Measurements from ENCODE around the gene NINL. TPM values are rescaled to one million over a fixed set of nuclear protein-coding genes. Genes with fewer than 3 reads are reported as not detected.

NINL gene
- polyA plus RNA-seq, 1 of the 3 experiments (the other 2 are of a cell fraction) = 22.5 TPM

DNA sequence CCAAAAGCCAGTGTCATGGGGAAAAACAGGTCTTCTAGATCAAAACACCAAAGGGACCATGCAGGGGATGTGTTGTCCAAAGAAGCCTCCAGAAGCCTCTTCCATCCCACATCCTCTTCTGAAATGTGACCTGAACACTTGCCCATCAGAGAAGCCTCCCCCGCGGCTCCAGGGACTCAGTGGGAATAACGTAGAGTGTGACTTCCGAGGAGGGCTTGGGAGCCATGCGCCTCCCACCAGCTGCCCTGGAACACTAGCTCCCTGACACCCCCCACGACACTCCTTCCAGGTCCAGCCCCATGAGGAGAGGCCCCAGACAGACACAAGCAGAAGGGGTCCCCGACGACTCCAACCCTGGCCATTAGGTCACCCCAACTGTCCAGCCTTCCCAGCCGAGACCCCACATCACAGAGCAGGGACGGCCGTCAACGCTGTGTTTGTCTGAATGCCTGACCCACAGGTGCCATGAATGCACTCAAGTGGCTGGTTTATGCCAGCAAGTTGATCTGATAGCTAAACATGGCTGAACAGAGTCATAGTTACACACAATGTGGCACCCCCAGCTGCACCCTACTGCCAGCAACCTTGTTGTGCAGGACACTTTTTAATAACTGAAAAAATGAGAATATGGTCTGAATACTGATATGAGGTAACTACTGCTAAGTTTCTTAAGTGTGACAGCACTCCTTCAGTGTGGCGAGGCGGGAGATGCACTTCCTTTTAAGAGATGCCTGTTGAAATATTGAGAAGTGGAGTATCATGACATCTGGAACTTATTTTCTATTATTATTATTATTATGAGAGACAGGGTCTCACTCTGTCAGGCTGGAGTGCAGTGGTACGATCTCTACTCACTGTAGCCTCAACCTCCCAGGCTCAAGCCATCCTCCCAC is 119.8 kb downstream of the NINL start:
- POLR2A ChIA-PET = no interaction called here
- CTCF ChIA-PET = interaction anchor here (1.6 kb wide), 1 partner anchor 109 kb away, joined by 3 read pairs; no protein-coding TSS in a partner anchor
- H3K9ac ChIP-seq = no peak overlapping the region

DNA sequence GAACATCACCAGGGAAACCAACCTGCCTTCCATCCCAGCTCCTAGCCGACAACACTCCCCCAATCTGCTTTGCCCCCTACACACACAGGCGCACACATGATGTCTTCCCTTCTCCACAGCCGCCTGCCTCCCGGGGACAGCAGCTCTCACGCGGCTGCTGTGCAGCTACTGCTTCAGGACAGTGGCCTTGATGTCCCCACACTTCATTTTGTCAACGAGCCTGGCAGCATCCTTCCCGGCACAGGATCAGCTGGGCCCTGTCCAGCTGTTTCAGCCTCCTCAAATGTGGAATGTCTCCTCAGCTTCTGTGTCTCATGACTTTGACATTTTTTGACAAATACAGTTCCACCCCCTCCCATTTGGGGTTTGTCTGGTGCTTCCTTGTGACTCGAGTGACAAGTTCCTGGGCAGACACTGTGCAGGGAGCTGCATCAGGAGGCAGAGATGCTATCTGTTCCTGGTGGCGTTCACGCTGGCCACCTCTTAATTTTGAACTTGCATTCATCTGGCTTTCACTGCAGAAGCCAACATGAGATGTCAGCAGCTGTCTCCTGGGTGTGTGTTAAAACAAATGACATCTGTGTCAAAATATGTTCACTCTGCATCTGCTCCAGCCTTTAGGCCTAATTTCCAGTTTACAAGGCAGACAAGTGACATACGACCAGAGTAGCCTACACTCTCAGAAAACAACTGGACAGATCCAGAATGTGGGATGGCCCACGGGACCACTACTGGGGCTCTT is 120.7 kb downstream of the NINL start:
- no peaks in the 10 kb centered on the region for H3F3A ChIP-seq (replicated peaks; ENCODE audit: insufficient read depth)
- H3K27me3 ChIP-seq (ENCODE audit: insufficient read depth) = no peaks in the 10 kb centered on the region
- no peaks in the 10 kb centered on the region for H3K9me2 ChIP-seq
- POLR2A ChIA-PET = no interaction called here
- H3K36me3 ChIP-seq (replicated peaks in 1 of 2; ENCODE audit: control insufficient read depth in 1 of 2, insufficient read depth in 2 of 2, low read length in 1 of 2) = peaks cover 6 to 46% of the 10 kb centered on the region in 2 experiments
- H4K20me1 ChIP-seq (ENCODE audit: insufficient read depth) = no peaks in the 10 kb centered on the region
- peak; percentile 65 for DNase-seq
- no peak overlapping the region for H3K4me3 ChIP-seq (ENCODE audit: low read depth in 2 of 2, low read length in 1 of 2)
- H3K27ac ChIP-seq (ENCODE audit: low read depth in 2 of 2, low read length in 1 of 2) = peak overlapping the region in 1 of 2 experiments; percentile 43; a peak in 2 of 4 replicates
- no peak overlapping the region for H3K4me2 ChIP-seq
- no peaks in the 10 kb centered on the region for H3K79me2 ChIP-seq (ENCODE audit: insufficient read depth)
- H3K4me1 ChIP-seq (ENCODE audit: control insufficient read depth in 1 of 2, insufficient read depth in 2 of 2, low read depth in 1 of 2, low read length in 1 of 2) = peaks cover 0 to 15% of the 10 kb centered on the region in 2 experiments; a peak in 1 of 4 replicates
- WGBS (ENCODE audit: low lambda C conversion rate) = 75% methylated on average over 13 of the region's 13 CpGs
- CTCF ChIA-PET = interaction anchor here (1.1 to 1.6 kb wide), 2 partner anchors 66 to 110 kb away, joined by 3 read pairs; no protein-coding TSS in a partner anchor
- H3K9ac ChIP-seq = no peak overlapping the region
- no peaks in the 10 kb centered on the region for H3K9me3 ChIP-seq
- no peak overlapping the region for H2AFZ ChIP-seq (ENCODE audit: low read depth)
- TF ChIP-seq, protein P1, sequence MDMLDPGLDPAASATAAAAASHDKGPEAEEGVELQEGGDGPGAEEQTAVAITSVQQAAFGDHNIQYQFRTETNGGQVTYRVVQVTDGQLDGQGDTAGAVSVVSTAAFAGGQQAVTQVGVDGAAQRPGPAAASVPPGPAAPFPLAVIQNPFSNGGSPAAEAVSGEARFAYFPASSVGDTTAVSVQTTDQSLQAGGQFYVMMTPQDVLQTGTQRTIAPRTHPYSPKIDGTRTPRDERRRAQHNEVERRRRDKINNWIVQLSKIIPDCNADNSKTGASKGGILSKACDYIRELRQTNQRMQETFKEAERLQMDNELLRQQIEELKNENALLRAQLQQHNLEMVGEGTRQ (IDR thresholded peaks at IDR 0.05; ENCODE audit: borderline replicate concordance, low read depth, low read length) = no peak
- TF ChIP-seq TEAD4 (IDR thresholded peaks at IDR 0.05; ENCODE audit: borderline replicate concordance, insufficient read depth) (no peak), JUND (IDR thresholded peaks at IDR 0.05) (no peak), MEF2A (IDR thresholded peaks at IDR 0.05; ENCODE audit: borderline replicate concordance, low read depth) (no peak), RXRA (IDR thresholded peaks at IDR 0.05; ENCODE audit: borderline replicate concordance, low read depth) (no peak), NFIC (IDR thresholded peaks at IDR 0.05; ENCODE audit: borderline replicate concordance) (no peak), RCOR1 (IDR thresholded peaks at IDR 0.05; ENCODE audit: low read length) (peak; percentile 43; the same call in 1 of the 2 replicates), MXI1 (IDR thresholded peaks at IDR 0.05; ENCODE audit: low read depth, low read length) (peak; percentile 86), EP300 (IDR thresholded peaks at IDR 0.05; ENCODE audit: borderline replicate concordance in 1 of 2, low read depth in 1 of 2, low read length in 1 of 2) (peak in 1 of 2 experiments; percentile 25; a peak in 1 of 4 replicates), CHD2 (IDR thresholded peaks at IDR 0.05; ENCODE audit: low read length, partially characterized antibody) (no peak), FOSL2 (IDR thresholded peaks at IDR 0.05; ENCODE audit: borderline replicate concordance, low read depth) (no peak), ELF1 (IDR thresholded peaks at IDR 0.05) (no peak), TCF12 (IDR thresholded peaks at IDR 0.05) (no peak), GABPA (IDR thresholded peaks at IDR 0.05; ENCODE audit: low read depth) (no peak)
- TF ChIP-seq, protein P2, sequence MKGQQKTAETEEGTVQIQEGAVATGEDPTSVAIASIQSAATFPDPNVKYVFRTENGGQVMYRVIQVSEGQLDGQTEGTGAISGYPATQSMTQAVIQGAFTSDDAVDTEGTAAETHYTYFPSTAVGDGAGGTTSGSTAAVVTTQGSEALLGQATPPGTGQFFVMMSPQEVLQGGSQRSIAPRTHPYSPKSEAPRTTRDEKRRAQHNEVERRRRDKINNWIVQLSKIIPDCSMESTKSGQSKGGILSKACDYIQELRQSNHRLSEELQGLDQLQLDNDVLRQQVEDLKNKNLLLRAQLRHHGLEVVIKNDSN (IDR thresholded peaks at IDR 0.05; ENCODE audit: borderline replicate concordance, low read depth) = no peak
- TF ChIP-seq, protein P3, sequence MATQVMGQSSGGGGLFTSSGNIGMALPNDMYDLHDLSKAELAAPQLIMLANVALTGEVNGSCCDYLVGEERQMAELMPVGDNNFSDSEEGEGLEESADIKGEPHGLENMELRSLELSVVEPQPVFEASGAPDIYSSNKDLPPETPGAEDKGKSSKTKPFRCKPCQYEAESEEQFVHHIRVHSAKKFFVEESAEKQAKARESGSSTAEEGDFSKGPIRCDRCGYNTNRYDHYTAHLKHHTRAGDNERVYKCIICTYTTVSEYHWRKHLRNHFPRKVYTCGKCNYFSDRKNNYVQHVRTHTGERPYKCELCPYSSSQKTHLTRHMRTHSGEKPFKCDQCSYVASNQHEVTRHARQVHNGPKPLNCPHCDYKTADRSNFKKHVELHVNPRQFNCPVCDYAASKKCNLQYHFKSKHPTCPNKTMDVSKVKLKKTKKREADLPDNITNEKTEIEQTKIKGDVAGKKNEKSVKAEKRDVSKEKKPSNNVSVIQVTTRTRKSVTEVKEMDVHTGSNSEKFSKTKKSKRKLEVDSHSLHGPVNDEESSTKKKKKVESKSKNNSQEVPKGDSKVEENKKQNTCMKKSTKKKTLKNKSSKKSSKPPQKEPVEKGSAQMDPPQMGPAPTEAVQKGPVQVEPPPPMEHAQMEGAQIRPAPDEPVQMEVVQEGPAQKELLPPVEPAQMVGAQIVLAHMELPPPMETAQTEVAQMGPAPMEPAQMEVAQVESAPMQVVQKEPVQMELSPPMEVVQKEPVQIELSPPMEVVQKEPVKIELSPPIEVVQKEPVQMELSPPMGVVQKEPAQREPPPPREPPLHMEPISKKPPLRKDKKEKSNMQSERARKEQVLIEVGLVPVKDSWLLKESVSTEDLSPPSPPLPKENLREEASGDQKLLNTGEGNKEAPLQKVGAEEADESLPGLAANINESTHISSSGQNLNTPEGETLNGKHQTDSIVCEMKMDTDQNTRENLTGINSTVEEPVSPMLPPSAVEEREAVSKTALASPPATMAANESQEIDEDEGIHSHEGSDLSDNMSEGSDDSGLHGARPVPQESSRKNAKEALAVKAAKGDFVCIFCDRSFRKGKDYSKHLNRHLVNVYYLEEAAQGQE (IDR thresholded peaks at IDR 0.05; ENCODE audit: low read depth, low read length) = no peak
- TF ChIP-seq, protein P4, sequence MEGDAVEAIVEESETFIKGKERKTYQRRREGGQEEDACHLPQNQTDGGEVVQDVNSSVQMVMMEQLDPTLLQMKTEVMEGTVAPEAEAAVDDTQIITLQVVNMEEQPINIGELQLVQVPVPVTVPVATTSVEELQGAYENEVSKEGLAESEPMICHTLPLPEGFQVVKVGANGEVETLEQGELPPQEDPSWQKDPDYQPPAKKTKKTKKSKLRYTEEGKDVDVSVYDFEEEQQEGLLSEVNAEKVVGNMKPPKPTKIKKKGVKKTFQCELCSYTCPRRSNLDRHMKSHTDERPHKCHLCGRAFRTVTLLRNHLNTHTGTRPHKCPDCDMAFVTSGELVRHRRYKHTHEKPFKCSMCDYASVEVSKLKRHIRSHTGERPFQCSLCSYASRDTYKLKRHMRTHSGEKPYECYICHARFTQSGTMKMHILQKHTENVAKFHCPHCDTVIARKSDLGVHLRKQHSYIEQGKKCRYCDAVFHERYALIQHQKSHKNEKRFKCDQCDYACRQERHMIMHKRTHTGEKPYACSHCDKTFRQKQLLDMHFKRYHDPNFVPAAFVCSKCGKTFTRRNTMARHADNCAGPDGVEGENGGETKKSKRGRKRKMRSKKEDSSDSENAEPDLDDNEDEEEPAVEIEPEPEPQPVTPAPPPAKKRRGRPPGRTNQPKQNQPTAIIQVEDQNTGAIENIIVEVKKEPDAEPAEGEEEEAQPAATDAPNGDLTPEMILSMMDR (IDR thresholded peaks at IDR 0.05) = no peak

More for the DNA sequence above, 119.8 kb downstream of the NINL start:
- Histone ChIP-seq H3K27me3 (ENCODE audit: insufficient read depth) (no peaks in the 10 kb centered on the region), H3K4me3 (ENCODE audit: low read depth in 2 of 2, low read length in 1 of 2) (no peak overlapping the region), H3K27ac (ENCODE audit: low read depth in 2 of 2, low read length in 1 of 2) (peak overlapping the region in 1 of 2 experiments; percentile 43; a peak in 2 of 4 replicates), H3K4me2 (no peak overlapping the region), H3K79me2 (ENCODE audit: insufficient read depth) (no peaks in the 10 kb centered on the region), H3K9me2 (no peaks in the 10 kb centered on the region), H3K4me1 (ENCODE audit: control insufficient read depth in 1 of 2, insufficient read depth in 2 of 2, low read depth in 1 of 2, low read length in 1 of 2) (peaks cover 0 to 15% of the 10 kb centered on the region in 2 experiments; a peak in 1 of 4 replicates), H3K9me3 (no peaks in the 10 kb centered on the region), H4K20me1 (ENCODE audit: insufficient read depth) (no peaks in the 10 kb centered on the region), H3F3A (replicated peaks; ENCODE audit: insufficient read depth) (no peaks in the 10 kb centered on the region), H3K36me3 (replicated peaks in 1 of 2; ENCODE audit: control insufficient read depth in 1 of 2, insufficient read depth in 2 of 2, low read length in 1 of 2) (peaks cover 10 to 53% of the 10 kb centered on the region in 2 experiments), H2AFZ (ENCODE audit: low read depth) (no peak overlapping the region)
- TF ChIP-seq RCOR1 (IDR thresholded peaks at IDR 0.05; ENCODE audit: low read length) (no peak), GATA2 (CRISPR knock-in tag; IDR thresholded peaks at IDR 0.05) (no peak), FOXJ3 (CRISPR knock-in tag; IDR thresholded peaks at IDR 0.05) (no peak), CHD2 (IDR thresholded peaks at IDR 0.05; ENCODE audit: low read length, partially characterized antibody) (no peak)
- DNase-seq = no peak
- 94% methylated on average over 14 of the region's 15 CpGs for WGBS (ENCODE audit: low lambda C conversion rate)

Data from SK-N-SH (cell line).